ENCODE measurements around the gene IFI27L1. TPM values are rescaled to one million over a fixed set of nuclear protein-coding genes. Genes with fewer than 3 reads are reported as not detected.

The IFI27L1 gene
- total RNA-seq, 3 donors from 2014 or later (not counting 1 experiment from before 2014, with no cell fraction given): 10.1 to 15.1 (median 12.1) TPM

DNA sequence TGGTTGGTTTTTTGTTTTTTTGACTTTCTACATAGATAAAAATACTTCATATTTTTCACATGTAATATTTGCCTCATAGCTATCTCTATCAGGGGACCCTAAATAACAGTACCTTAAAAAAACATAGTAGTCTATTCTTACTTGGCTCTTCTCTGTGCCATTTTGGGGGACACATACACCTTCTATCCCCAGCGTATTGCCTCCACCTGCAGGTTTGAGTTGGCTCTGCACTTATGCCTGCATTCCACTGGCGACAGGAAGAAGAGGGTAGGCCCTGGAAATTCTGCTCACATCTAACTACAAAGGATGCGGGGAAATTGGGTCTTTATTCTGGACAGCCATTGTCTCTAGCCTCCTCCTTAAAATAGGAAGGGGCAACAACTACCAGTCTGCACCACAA lies 62.1 kb downstream of the IFI27L1 start:
- H3K36me3 ChIP-seq (ENCODE audit: control insufficient read depth, insufficient read depth, low read length): no peaks in the 10 kb centered on the region
- WGBS (ENCODE audit: insufficient coverage): 98% methylated on average over 3 of the region's 3 CpGs
- no peaks in the 10 kb centered on the region for H3K36me3 Mint-ChIP-seq
- H3K4me3 Mint-ChIP-seq: no peak overlapping the region
- no peak overlapping the region for H3K27ac ChIP-seq (ENCODE audit: low read length)
- no peaks in the 10 kb centered on the region for H3K4me1 Mint-ChIP-seq
- ATAC-seq (no peak), DNase-seq (no peak)
- no peak overlapping the region for H3K4me3 ChIP-seq (ENCODE audit: low read length)
- H3K9me3 Mint-ChIP-seq: no peaks in the 10 kb centered on the region
- no peaks in the 10 kb centered on the region for H3K4me1 ChIP-seq (ENCODE audit: control insufficient read depth, insufficient read depth, low read length)
- H3K27me3 ChIP-seq (ENCODE audit: control insufficient read depth, insufficient read depth, low read length): no peaks in the 10 kb centered on the region
- intact Hi-C loops (cut with micrococcal nuclease): no loop called here
- TF ChIP-seq, protein P1, sequence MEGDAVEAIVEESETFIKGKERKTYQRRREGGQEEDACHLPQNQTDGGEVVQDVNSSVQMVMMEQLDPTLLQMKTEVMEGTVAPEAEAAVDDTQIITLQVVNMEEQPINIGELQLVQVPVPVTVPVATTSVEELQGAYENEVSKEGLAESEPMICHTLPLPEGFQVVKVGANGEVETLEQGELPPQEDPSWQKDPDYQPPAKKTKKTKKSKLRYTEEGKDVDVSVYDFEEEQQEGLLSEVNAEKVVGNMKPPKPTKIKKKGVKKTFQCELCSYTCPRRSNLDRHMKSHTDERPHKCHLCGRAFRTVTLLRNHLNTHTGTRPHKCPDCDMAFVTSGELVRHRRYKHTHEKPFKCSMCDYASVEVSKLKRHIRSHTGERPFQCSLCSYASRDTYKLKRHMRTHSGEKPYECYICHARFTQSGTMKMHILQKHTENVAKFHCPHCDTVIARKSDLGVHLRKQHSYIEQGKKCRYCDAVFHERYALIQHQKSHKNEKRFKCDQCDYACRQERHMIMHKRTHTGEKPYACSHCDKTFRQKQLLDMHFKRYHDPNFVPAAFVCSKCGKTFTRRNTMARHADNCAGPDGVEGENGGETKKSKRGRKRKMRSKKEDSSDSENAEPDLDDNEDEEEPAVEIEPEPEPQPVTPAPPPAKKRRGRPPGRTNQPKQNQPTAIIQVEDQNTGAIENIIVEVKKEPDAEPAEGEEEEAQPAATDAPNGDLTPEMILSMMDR (IDR thresholded peaks at IDR 0.05): no peak
- H3K27me3 Mint-ChIP-seq (ENCODE audit: low read depth in 2 of 2): peaks cover 0 to 4% of the 10 kb centered on the region in 2 donors
- H3K27ac Mint-ChIP-seq: no peak overlapping the region
- H3K9me3 ChIP-seq (ENCODE audit: control insufficient read depth, insufficient read depth, low read length): no peaks in the 10 kb centered on the region

DNA sequence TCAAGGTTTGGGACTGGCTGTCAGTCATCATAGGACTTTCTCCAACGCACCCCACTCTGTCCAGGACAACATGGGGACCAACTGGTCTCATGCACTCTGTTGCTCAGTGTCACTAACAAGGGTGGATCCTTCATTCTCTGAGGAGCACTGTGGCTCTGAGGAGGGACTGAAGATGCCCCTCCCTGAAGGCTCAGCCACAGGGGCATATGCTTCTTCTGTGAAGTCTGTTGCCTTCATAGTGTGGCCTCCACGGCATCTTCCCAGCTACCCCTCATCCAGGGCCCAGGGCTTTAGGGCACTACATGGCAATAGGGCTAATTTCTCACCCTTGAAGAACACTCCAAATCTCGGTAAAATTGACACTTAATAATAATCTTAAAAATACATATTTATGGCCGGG lies 62.6 kb downstream of the IFI27L1 start:
- Mint-ChIP-seq H3K27me3 (ENCODE audit: low read depth in 2 of 2) (peaks cover 0 to 3% of the 10 kb centered on the region in 2 donors), H3K27ac (no peak overlapping the region), H3K36me3 (no peaks in the 10 kb centered on the region), H3K9me3 (no peaks in the 10 kb centered on the region), H3K4me3 (no peak overlapping the region), H3K4me1 (no peaks in the 10 kb centered on the region)
- Histone ChIP-seq H3K27me3 (ENCODE audit: control insufficient read depth, insufficient read depth, low read length) (no peaks in the 10 kb centered on the region), H3K4me3 (ENCODE audit: low read length) (no peak overlapping the region), H3K9me3 (ENCODE audit: control insufficient read depth, insufficient read depth, low read length) (no peaks in the 10 kb centered on the region), H3K27ac (ENCODE audit: low read length) (no peak overlapping the region), H3K36me3 (ENCODE audit: control insufficient read depth, insufficient read depth, low read length) (no peaks in the 10 kb centered on the region), H3K4me1 (ENCODE audit: control insufficient read depth, insufficient read depth, low read length) (no peaks in the 10 kb centered on the region)
- intact Hi-C loops (cut with micrococcal nuclease): no loop called here
- DNase-seq (no peak), ATAC-seq (no peak)
- TF ChIP-seq, protein P1 (IDR thresholded peaks at IDR 0.05): no peak
- 91% methylated on average over 4 of the region's 4 CpGs for WGBS (ENCODE audit: insufficient coverage)

- Histone ChIP-seq H3K27ac (ENCODE audit: low read length) (no peak overlapping the region), H3K9me3 (ENCODE audit: control insufficient read depth, insufficient read depth, low read length) (no peaks in the 10 kb centered on the region), H3K4me1 (ENCODE audit: control insufficient read depth, insufficient read depth, low read length) (no peaks in the 10 kb centered on the region), H3K36me3 (ENCODE audit: control insufficient read depth, insufficient read depth, low read length) (no peaks in the 10 kb centered on the region), H3K4me3 (ENCODE audit: low read length) (no peak overlapping the region), H3K27me3 (ENCODE audit: control insufficient read depth, insufficient read depth, low read length) (no peaks in the 10 kb centered on the region)
- no peaks in the 10 kb centered on the region for H3K36me3 Mint-ChIP-seq
- no peak overlapping the region for H3K27ac Mint-ChIP-seq
- no peak overlapping the region for H3K4me3 Mint-ChIP-seq
- peaks cover 4 to 6% of the 10 kb centered on the region in 2 donors for H3K27me3 Mint-ChIP-seq (ENCODE audit: low read depth in 2 of 2)
- TF ChIP-seq, protein P1 (IDR thresholded peaks at IDR 0.05): no peak
- intact Hi-C loops (cut with micrococcal nuclease): no loop called here
- H3K4me1 Mint-ChIP-seq: no peaks in the 10 kb centered on the region
- no peaks in the 10 kb centered on the region for H3K9me3 Mint-ChIP-seq
- no peak for ATAC-seq
- no peak for DNase-seq
- 89% methylated on average over 1 of the region's 1 CpG for WGBS (ENCODE audit: insufficient coverage)
These were observed 63.7 kb downstream of the IFI27L1 start for GRCh38 chr14:94144765-94145164.

DNA sequence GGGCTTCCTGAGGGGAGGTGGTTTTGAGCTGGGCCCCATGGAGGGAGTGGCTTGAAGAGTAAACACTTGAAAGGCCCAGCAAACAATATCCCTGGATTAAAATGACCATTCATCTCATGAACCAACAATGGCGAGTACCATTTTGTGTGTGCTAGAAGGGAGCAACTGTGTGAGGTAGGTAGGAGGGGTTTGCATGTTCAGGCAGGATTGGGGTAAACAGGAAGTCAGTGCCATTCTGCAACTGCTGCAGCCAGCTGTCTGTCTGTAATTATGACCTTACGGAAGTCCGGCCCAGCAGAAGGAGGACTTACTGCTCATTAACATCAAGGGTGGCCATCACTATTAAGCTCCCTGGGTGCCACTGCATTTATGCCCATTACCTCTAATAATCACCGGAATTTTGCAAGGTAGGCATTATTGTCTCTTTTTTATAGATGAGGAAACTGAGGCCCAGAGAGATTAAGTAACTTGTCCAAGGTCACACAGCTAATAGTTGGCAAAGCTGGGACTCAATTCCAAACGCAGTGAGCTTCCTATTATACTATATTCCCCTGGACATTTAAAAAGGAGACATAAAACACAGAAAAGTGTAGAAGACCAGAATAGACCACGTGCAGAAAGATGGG lies 64.9 kb downstream of the IFI27L1 start:
- WGBS (ENCODE audit: insufficient coverage): 82% methylated on average over 4 of the region's 6 CpGs
- H3K36me3 Mint-ChIP-seq: no peaks in the 10 kb centered on the region
- H3K9me3 Mint-ChIP-seq: no peaks in the 10 kb centered on the region
- no peak overlapping the region for H3K27ac Mint-ChIP-seq
- Histone ChIP-seq H3K4me3 (ENCODE audit: low read length) (no peak overlapping the region), H3K27me3 (ENCODE audit: control insufficient read depth, insufficient read depth, low read length) (no peaks in the 10 kb centered on the region), H3K27ac (ENCODE audit: low read length) (no peak overlapping the region), H3K36me3 (ENCODE audit: control insufficient read depth, insufficient read depth, low read length) (no peaks in the 10 kb centered on the region), H3K9me3 (ENCODE audit: control insufficient read depth, insufficient read depth, low read length) (no peaks in the 10 kb centered on the region), H3K4me1 (ENCODE audit: control insufficient read depth, insufficient read depth, low read length) (no peaks in the 10 kb centered on the region)
- intact Hi-C loops (cut with micrococcal nuclease): no loop called here
- H3K27me3 Mint-ChIP-seq (ENCODE audit: low read depth in 2 of 2): peaks cover 6 to 8% of the 10 kb centered on the region in 2 donors
- no peaks in the 10 kb centered on the region for H3K4me1 Mint-ChIP-seq
- no peak for ATAC-seq
- no peak for DNase-seq
- no peak overlapping the region for H3K4me3 Mint-ChIP-seq
- TF ChIP-seq, protein P1 (IDR thresholded peaks at IDR 0.05): no peak

All from natural killer cell (primary cell).